LNCAP (cell line): ENCODE results near the gene SNX6.

Experiments used
- CTCF ChIP-seq: fragments of 450-650 bp; IDR thresholded peaks from 2 replicates; pipeline ENCODE4 v1.5.1; 2017; ENCODE audit warnings: mild to moderate bottlenecking

Gene SNX6

DNA sequence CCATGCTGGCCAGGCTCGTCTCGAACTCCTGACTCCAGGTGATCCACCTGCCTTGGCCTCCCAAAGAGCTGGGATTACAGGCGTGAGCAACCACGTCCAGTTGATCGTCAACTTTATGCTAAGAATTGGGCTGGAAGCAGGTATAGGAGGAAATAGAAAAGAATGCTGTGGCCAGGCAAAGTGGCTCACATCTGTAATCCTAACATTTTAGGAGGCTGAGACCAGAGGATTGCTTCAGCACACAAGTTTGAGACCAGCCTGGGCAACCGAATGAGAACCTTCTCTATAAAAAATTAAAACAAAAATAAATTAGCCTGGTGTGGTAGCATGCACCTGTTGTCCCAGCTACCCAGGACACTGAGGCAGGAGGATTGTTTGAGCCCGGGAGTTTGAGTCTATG is 37.1 kb upstream of the SNX6 start:
- no peak for TF ChIP-seq CTCF

GRCh38 chr14:34665785-34666435 is 36.0 kb upstream of the SNX6 start:
- TF ChIP-seq CTCF, result no peak

- TF ChIP-seq CTCF, result no peak
Observed at GRCh38 chr14:34662561-34663088, 32.7 kb upstream of the SNX6 start.

- TF ChIP-seq CTCF, result no peak
Observed at GRCh38 chr14:34660796-34661195, 30.8 kb upstream of the SNX6 start.

GRCh38 chr14:34655959-34656358 is 26.0 kb upstream of the SNX6 start:
- TF ChIP-seq CTCF, result no peak

DNA sequence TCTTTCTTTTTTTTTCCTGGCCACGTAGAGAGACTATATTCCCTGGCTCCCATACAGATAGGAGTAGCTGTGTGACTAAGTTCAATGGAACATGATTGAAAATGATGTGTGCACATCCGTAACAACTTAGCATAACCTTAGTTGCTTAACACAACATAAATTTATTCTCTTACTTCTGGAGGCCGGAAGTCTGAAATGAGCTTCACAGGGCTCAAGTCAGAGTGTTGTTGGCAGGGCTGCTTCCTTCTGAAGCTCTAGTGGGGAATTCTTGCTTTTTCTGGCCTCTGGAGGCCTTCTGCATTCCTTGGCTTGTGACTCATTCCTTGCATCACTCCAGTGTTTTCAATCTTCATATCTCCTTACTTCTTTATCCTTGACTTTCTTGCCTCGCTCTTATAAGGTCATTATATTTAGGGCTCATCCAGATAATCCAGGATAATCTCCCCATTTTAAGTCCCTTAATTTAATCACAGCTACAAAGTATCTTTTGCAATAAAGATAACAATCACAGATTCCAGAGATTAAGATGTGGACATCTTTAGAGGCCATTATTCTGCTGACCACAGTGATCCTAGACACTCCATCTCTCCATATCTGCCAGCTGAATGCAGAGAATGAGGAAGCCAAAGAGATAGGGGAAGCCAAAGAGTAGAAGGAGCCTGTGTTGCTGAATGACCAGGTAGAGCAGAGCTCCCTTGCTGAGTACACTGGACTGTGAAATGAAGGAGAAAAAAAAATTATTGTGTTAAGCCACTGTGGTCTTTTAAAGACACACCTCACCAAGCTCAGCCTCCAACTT is 21.0 kb upstream of the SNX6 start:
- TF ChIP-seq CTCF, result no peak

GRCh38 chr14:34649344-34649743 is 19.4 kb upstream of the SNX6 start:
- TF ChIP-seq CTCF, result no peak
